LNCaP clone FGC (cell line): ENCODE results near the gene AMPD2.

Experiments used
- DNase-seq: peaks from one replicate; pipeline ENCODE4 v3.0.0-alpha.2; 2011; ENCODE audit warnings: low read depth
- H3K4me3 ChIP-seq: 2 replicates; pipeline ENCODE4 v1.5.1; 2011; ENCODE audit warnings: mild to moderate bottlenecking, low read depth, low read length, control low read depth
- TF ChIP-seq, protein P1 (sequence below): IDR thresholded peaks from 2 replicates; pipeline ENCODE4 v1.5.1; 2012; ENCODE audit warnings: mild to moderate bottlenecking; ENCODE audit not compliant: control insufficient read depth, insufficient read depth; ENCODE audit errors: extremely low read depth

The AMPD2 gene

DNA sequence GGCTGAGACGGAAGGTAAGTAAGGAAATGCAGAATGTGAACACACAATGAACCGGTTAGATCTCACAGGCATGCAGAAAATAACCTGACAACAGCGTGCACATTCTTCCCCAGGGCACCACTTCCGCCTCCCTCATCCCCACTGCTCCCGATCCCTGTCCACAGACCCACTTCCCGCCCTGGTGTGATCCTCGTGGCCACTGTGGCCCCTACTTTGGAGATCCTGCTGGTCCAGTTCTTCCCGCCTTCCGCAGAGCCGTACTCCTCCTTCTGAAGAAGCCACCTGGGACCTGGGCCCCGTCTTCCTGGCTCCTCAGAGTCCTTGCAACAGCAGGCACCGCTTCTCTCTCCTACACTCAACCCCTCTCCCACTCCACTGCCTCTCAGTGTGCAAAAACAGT lies 34.9 kb downstream of the AMPD2 start:
- no peak for DNase-seq
- TF ChIP-seq, protein P1, sequence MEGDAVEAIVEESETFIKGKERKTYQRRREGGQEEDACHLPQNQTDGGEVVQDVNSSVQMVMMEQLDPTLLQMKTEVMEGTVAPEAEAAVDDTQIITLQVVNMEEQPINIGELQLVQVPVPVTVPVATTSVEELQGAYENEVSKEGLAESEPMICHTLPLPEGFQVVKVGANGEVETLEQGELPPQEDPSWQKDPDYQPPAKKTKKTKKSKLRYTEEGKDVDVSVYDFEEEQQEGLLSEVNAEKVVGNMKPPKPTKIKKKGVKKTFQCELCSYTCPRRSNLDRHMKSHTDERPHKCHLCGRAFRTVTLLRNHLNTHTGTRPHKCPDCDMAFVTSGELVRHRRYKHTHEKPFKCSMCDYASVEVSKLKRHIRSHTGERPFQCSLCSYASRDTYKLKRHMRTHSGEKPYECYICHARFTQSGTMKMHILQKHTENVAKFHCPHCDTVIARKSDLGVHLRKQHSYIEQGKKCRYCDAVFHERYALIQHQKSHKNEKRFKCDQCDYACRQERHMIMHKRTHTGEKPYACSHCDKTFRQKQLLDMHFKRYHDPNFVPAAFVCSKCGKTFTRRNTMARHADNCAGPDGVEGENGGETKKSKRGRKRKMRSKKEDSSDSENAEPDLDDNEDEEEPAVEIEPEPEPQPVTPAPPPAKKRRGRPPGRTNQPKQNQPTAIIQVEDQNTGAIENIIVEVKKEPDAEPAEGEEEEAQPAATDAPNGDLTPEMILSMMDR = no peak
- H3K4me3 ChIP-seq = no peak overlapping the region

DNA sequence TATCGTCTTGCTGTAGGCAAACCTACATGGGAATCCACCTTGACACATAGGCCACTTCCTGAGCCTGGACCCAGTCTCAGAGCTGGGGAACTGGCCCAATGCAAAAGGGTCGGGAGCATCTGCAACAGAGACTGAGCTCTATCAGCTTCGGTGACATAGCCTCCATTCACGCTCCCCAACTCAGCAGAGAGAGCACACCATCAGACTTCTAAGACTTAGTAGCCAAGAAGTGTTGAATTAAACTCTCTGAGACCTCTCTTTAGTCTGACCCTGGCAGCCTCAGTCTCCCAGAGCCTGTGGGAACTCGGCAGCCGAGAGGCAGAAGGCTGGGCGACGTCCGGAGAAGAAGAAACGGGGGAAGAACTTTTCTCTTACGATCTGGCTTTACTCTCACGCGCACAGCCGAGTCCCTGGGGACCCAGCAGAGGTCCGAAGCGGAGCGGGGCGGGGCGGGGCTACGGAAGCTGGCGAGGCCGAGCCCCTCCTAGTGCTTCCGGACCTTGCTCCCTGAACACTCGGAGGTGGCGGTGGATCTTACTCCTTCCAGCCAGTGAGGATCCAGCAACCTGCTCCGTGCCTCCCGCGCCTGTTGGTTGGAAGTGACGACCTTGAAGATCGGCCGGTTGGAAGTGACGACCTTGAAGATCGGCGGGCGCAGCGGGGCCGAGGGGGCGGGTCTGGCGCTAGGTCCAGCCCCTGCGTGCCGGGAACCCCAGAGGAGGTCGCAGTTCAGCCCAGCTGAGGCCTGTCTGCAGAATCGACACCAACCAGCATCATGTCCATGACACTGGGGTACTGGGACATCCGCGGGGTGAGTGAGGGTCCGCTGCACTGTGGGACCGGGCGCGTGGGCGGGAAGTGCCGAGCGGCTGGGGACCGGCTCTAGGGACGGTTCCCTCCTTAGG lies 36.2 kb downstream of the AMPD2 start, which contains the start of gene GSTM4:
GSTM4 (plus strand) TSS at position 485 of the 905 bp plus-strand sequence; CDS start at position 776, 291 bp downstream.
- no peak for DNase-seq
- H3K4me3 ChIP-seq = peak within 1 kb of the TSS; percentile 14
- TF ChIP-seq, protein P1 = no peak

DNA sequence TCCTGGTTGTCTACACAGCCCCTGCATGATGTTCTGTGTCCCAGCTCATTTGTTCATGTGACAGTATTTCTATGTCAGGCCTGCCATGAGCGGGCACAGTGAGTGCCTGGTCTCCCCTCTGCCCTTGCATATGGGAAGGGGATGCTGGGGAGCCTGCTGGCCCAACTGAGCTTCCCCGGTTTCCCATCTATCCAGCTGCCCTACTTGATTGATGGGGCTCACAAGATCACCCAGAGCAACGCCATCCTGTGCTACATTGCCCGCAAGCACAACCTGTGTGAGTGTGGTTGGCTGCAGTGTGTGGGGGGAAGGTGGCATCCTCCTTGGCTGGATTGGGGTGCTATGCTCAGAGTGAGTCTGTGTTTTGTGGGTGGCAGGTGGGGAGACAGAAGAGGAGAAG lies 37.8 kb downstream of the AMPD2 start:
- no peak for DNase-seq
- TF ChIP-seq, protein P1 = no peak
- no peak overlapping the region for H3K4me3 ChIP-seq

DNA sequence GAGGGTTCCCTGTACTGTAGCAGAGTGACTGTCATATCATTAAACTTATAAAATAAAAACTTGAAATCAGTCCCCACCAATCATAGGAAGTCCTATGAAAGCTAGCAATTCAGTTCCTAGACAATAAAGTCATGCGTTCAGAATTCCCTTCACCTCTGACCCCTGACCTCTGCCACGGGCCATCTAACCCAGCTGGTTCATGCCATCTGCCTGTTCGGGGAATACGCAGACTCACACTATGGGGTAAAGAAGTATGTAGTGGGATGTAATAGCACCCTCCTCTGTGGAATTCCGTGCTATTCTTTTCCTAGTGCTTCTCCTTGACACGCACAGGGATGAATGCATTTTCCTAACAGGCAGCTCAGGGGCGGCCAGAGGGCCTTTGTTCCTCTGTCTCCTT lies 38.3 kb downstream of the AMPD2 start:
- TF ChIP-seq, protein P1 = no peak
- no peak for DNase-seq
- no peak overlapping the region for H3K4me3 ChIP-seq

DNA sequence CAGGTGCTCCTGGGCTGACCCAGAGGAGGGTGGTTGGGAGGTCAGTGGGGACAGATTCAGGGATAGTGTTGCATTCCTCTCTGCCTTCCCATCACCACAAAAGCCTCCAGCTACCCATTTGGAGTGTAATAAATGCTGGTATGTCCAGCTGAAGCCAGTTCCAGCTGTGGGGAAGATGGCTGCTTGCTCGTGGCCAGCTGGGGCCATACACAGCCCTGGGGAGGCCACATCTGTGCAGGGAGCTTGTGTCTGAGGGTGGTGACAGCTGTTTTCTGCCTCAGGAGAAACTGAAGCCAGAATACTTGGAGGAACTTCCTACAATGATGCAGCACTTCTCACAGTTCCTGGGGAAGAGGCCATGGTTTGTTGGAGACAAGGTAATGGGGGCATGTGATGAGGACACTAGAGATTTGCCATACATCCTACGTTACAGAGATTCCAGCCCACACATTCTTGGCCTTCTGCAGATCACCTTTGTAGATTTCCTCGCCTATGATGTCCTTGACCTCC lies 39.0 kb downstream of the AMPD2 start:
- TF ChIP-seq, protein P1 = no peak
- no peak overlapping the region for H3K4me3 ChIP-seq
- no peak for DNase-seq

DNA sequence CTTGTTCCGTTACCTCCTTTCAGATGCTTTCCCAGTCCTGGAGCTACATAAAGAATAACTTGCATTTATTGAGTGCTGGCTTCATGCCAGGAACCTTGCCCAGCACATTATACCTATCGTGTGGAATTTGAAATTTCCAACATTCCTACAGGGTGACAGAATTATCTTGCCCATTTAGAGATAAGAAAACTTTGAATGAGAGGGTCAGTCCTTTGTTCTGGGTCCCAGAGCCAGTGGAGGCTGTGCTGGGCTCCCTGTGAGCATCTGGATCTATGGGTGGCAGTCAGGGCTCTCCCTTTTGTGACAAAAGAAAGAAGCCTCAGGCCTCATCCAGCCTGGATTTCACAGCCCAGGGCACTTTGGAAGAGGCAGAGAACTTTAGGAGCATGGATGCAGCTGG lies 39.5 kb downstream of the AMPD2 start:
- TF ChIP-seq, protein P1 = no peak
- no peak for DNase-seq

More for the DNA sequence above, 39.5 kb downstream of the AMPD2 start:
- no peak overlapping the region for H3K4me3 ChIP-seq
